PC-3 (cell line): ENCODE measurements around the gene IRF2. TPM values are rescaled to one million over a fixed set of nuclear protein-coding genes. Genes with fewer than 3 reads are reported as not detected.

Experiments
- ATAC-seq: fragments of 200-7000 bp; cut with Tn5 transposase; 2 replicates; pipeline ENCODE4 v1.9.1; 2020; ENCODE audit warnings: mild to moderate bottlenecking, moderate library complexity
- BruUV-seq: library from RNA; stranded (reverse); fragments of 400-500 nt; replicated peaks from 2 replicates; lab custom pipeline; 2021; lab: Mats Ljungman, UMichigan
- CTCF ChIA-PET: fragments of 300-600 bp; sonication (Branson Sonifier 250); formaldehyde crosslinking; loops from one replicate; lab custom pipeline; 2022; ENCODE audit warnings: antibody characterized with exemption; lab: Charles Lee
- POLR2A ChIA-PET: fragments of 300-600 bp; sonication (Branson Sonifier 250); formaldehyde crosslinking; loops from one replicate; lab custom pipeline; 2022; ENCODE audit warnings: antibody characterized with exemption; ENCODE audit not compliant: unreplicated experiment; lab: Charles Lee
- DNase-seq: peaks from one replicate; pipeline ENCODE4 v3.0.0-alpha.2; 2015
- H2AFZ ChIP-seq: fragments of 300-600 bp; sonication (generic); 2 replicates; pipeline ENCODE4 v1.6.0; 2016; ENCODE audit warnings: antibody characterized with exemption, low read length
- H3F3A ChIP-seq: fragments of 300-600 bp; sonication (generic); one replicate; pipeline ENCODE4 v1.6.0; 2017; ENCODE audit warnings: antibody characterized with exemption, low read length, control low read depth, mild to moderate bottlenecking; ENCODE audit not compliant: unreplicated experiment
- H3K27ac ChIP-seq: fragments of 300-600 bp; sonication (generic); 2 replicates; pipeline ENCODE4 v1.5.1; 2016; ENCODE audit warnings: mild to moderate bottlenecking, low read length
- H3K27me3 ChIP-seq: fragments of 300-600 bp; sonication (generic); 2 replicates; pipeline ENCODE4 v1.6.1; 2016; ENCODE audit warnings: low read length, mixed read lengths
- H3K36me3 ChIP-seq: fragments of 300-600 bp; sonication (generic); 2 replicates; pipeline ENCODE4 v1.6.1; 2016; ENCODE audit warnings: low read depth, mixed run types, low read length, mixed read lengths
- H3K4me1 ChIP-seq: fragments of 300-600 bp; sonication (generic); 2 replicates; pipeline ENCODE4 v1.5.1; 2016; ENCODE audit warnings: low read length; ENCODE audit not compliant: insufficient read depth
- H3K4me2 ChIP-seq: fragments of 300-600 bp; sonication (generic); 2 replicates; pipeline ENCODE4 v1.6.0; 2016; ENCODE audit warnings: low read length
- H3K4me3 ChIP-seq: fragments of 300-600 bp; sonication (generic); 2 replicates; pipeline ENCODE4 v1.5.1; 2016; ENCODE audit warnings: mild to moderate bottlenecking, low read length, mixed read lengths
- H3K79me2 ChIP-seq: fragments of 300-600 bp; sonication (generic); 2 replicates; pipeline ENCODE4 v1.6.1; 2017; ENCODE audit warnings: low read length, mixed read lengths
- H3K9ac ChIP-seq: fragments of 300-600 bp; sonication (generic); 2 replicates; pipeline ENCODE4 v1.6.0; 2016; ENCODE audit warnings: mild to moderate bottlenecking, low read length
- H3K9me2 ChIP-seq: fragments of 300-600 bp; sonication (generic); replicated peaks from 2 replicates; pipeline ENCODE4 v1.6.1; 2016; ENCODE audit warnings: mixed run types, low read length, mixed read lengths
- H3K9me3 ChIP-seq: fragments of 300-600 bp; sonication (generic); 2 replicates; pipeline ENCODE4 v1.6.1; 2016; ENCODE audit warnings: low read length, mixed read lengths
- H4K20me1 ChIP-seq: fragments of 300-600 bp; sonication (generic); 2 replicates; pipeline ENCODE4 v1.6.1; 2016; ENCODE audit warnings: low read length, mixed read lengths
- EZH2 ChIP-seq: fragments of 300-600 bp; sonication (generic); IDR thresholded peaks from one replicate; pipeline ENCODE4 v1.6.1; 2017; ENCODE audit warnings: antibody characterized with exemption, mild to moderate bottlenecking, low read length; ENCODE audit not compliant: unreplicated experiment
- EZH2phosphoT487 ChIP-seq: fragments of 300-600 bp; sonication (generic); IDR thresholded peaks from 2 replicates; pipeline ENCODE4 v1.6.1; 2018; ENCODE audit warnings: mild to moderate bottlenecking, antibody characterized with exemption, low read length, borderline replicate concordance
- intact Hi-C: fragments of 100-400 bp; cut with micrococcal nuclease; formaldehyde crosslinking; loops from 2 replicates; pipeline ENCODE4 v1.9.0; 2023
- total RNA-seq: library from RNA; depleted of rRNA; stranded (reverse); fragments of >200 nt; gene quantifications from 2 replicates; pipeline ENCODE4 v1.2.3, GENCODE V29; 2014
- TF ChIP-seq, protein P1 (sequence below): fragments of 300-600 bp; sonication (generic); conservative IDR thresholded peaks from 2 replicates; pipeline ENCODE4 v1.5.1; 2017; ENCODE audit warnings: antibody characterized with exemption, low read depth, mild to moderate bottlenecking, low read length

The IRF2 gene
- total RNA-seq, 1 experiment from 2014 or later: 7.7 TPM

GRCh38 chr4:184433258-184433892, 41.0 kb downstream of the IRF2 start:
- ChIA-PET CTCF (no interaction called here), POLR2A (no interaction called here)
- TF ChIP-seq EZH2 (no peak), EZH2phosphoT487 (no peak)
- TF ChIP-seq, protein P1, sequence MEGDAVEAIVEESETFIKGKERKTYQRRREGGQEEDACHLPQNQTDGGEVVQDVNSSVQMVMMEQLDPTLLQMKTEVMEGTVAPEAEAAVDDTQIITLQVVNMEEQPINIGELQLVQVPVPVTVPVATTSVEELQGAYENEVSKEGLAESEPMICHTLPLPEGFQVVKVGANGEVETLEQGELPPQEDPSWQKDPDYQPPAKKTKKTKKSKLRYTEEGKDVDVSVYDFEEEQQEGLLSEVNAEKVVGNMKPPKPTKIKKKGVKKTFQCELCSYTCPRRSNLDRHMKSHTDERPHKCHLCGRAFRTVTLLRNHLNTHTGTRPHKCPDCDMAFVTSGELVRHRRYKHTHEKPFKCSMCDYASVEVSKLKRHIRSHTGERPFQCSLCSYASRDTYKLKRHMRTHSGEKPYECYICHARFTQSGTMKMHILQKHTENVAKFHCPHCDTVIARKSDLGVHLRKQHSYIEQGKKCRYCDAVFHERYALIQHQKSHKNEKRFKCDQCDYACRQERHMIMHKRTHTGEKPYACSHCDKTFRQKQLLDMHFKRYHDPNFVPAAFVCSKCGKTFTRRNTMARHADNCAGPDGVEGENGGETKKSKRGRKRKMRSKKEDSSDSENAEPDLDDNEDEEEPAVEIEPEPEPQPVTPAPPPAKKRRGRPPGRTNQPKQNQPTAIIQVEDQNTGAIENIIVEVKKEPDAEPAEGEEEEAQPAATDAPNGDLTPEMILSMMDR: no peak
- H4K20me1 ChIP-seq: no peaks in the 10 kb centered on the region
- intact Hi-C loops: no loop called here
- H3K9ac ChIP-seq: no peak overlapping the region
- H3K27me3 ChIP-seq: no peaks in the 10 kb centered on the region
- DNase-seq (no peak), ATAC-seq (no peak)
- no peaks in the 10 kb centered on the region for H3K4me1 ChIP-seq
- H2AFZ ChIP-seq: no peak overlapping the region
- H3K36me3 ChIP-seq: no peaks in the 10 kb centered on the region
- no peak overlapping the region for H3K4me2 ChIP-seq
- no peak overlapping the region for H3K27ac ChIP-seq
- H3K79me2 ChIP-seq: no peaks in the 10 kb centered on the region
- H3K9me3 ChIP-seq: no peaks in the 10 kb centered on the region
- no peaks in the 10 kb centered on the region for H3F3A ChIP-seq
- no peak overlapping the region for H3K4me3 ChIP-seq
- BruUV-seq: no TSS peak
- H3K9me2 ChIP-seq: no peaks in the 10 kb centered on the region

GRCh38 chr4:184432127-184432922, 42.0 kb downstream of the IRF2 start:
- Histone ChIP-seq H3K9me3 (no peaks in the 10 kb centered on the region), H4K20me1 (no peaks in the 10 kb centered on the region), H3K4me2 (no peak overlapping the region), H3K79me2 (no peaks in the 10 kb centered on the region), H3K36me3 (no peaks in the 10 kb centered on the region), H3K27me3 (no peaks in the 10 kb centered on the region), H3K9me2 (no peaks in the 10 kb centered on the region), H3K4me1 (peaks cover 4% of the 10 kb centered on the region), H3F3A (no peaks in the 10 kb centered on the region), H3K27ac (no peak overlapping the region), H3K4me3 (no peak overlapping the region), H2AFZ (no peak overlapping the region), H3K9ac (no peak overlapping the region)
- ATAC-seq (no peak), DNase-seq (no peak)
- BruUV-seq: no TSS peak
- ChIA-PET POLR2A (no interaction called here), CTCF (no interaction called here)
- intact Hi-C loops: no loop called here
- TF ChIP-seq, protein P1: no peak
- no peak for TF ChIP-seq EZH2
- TF ChIP-seq EZH2phosphoT487: no peak

DNA sequence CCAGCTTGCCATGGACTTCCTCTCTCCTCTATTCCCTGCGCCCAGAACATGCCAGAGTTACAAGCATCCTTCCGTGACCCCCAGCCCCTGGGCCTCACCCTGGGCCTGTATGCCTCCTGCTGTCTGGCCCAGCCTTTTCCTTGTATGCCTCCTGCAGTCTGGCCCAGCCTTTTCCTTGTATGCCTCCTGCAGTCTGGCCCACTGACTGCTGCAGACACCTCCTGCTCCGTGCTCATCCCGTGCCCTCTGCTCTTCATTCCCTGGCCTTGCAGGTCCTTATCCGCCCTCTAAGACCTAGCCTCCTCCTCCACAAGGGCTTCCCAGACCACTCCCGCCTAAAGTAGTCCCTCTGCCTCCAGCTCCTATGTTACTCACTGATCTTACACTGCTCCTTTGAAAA, 44.2 kb downstream of the IRF2 start:
- no peaks in the 10 kb centered on the region for H3K79me2 ChIP-seq
- no peaks in the 10 kb centered on the region for H3K9me2 ChIP-seq
- CTCF ChIA-PET: no interaction called here
- no peaks in the 10 kb centered on the region for H4K20me1 ChIP-seq
- POLR2A ChIA-PET: no interaction called here
- no peak overlapping the region for H3K4me3 ChIP-seq
- no peaks in the 10 kb centered on the region for H3F3A ChIP-seq
- H3K4me2 ChIP-seq: no peak overlapping the region
- DNase-seq: no peak
- ATAC-seq: no peak
- peaks cover 8% of the 10 kb centered on the region for H3K4me1 ChIP-seq
- H3K9ac ChIP-seq: no peak overlapping the region
- TF ChIP-seq, protein P1: no peak
- TF ChIP-seq EZH2 (no peak), EZH2phosphoT487 (no peak)
- H2AFZ ChIP-seq: no peak overlapping the region
- no TSS peak for BruUV-seq
- no peaks in the 10 kb centered on the region for H3K9me3 ChIP-seq
- no peaks in the 10 kb centered on the region for H3K36me3 ChIP-seq
- no peak overlapping the region for H3K27ac ChIP-seq
- no peaks in the 10 kb centered on the region for H3K27me3 ChIP-seq
- intact Hi-C loops: no loop called here
